ENCODE data around the gene AHSA1. TPM values are rescaled to one million over a fixed set of nuclear protein-coding genes. Genes with fewer than 3 reads are reported as not detected.

AHSA1 gene
- total and polyA plus RNA-seq, 2 of the 8 experiments (the other 6 are each of a cell fraction or from before 2014, with no cell fraction given), result 155 to 221 TPM

GRCh38 chr14:77474479-77475177 lies 16.7 kb downstream of the AHSA1 start (continued):
- TF ChIP-seq USF2 (IDR thresholded peaks at IDR 0.05; ENCODE audit: low read length), result no peak

Data from H1 (cell line).